ENCODE data around the gene PEBP1. TPM values are rescaled to one million over a fixed set of nuclear protein-coding genes. Genes with fewer than 3 reads are reported as not detected.

Gene PEBP1
- total RNA-seq, 1 experiment from 2014 or later = 320 TPM

- Histone ChIP-seq H3K4me1 (ENCODE audit: insufficient read depth, low read length) (no peaks in the 10 kb centered on the region; the same call in 1 of the 2 replicates), H3K23ac (ENCODE audit: insufficient read length, low read depth, low read length) (no peak overlapping the region), H4K8ac (replicated peaks; ENCODE audit: insufficient read length, low read depth, low read length) (no peak overlapping the region), H2BK5ac (ENCODE audit: insufficient read length, low read length) (no peak overlapping the region), H3K4ac (ENCODE audit: low read depth, low read length) (no peak overlapping the region), H3K18ac (ENCODE audit: insufficient read length, low read depth, low read length) (no peak overlapping the region), H2BK120ac (ENCODE audit: low read depth, low read length, poor library complexity, severe bottlenecking) (no peak overlapping the region), H3K9me3 (ENCODE audit: control insufficient read depth, low read depth, low read length) (no peaks in the 10 kb centered on the region), H2AFZ (ENCODE audit: low read length) (no peak overlapping the region), H3K9ac (ENCODE audit: extremely low read depth, insufficient read length, low read length) (no peak overlapping the region), H3K23me2 (ENCODE audit: insufficient read length, low read depth, low read length, poor library complexity, severe bottlenecking) (no peaks in the 10 kb centered on the region), H3T11ph (ENCODE audit: low read length) (no peak overlapping the region), H4K5ac (ENCODE audit: insufficient read length, low read depth, low read length) (no peak overlapping the region), H2BK12ac (ENCODE audit: insufficient read length, low read depth, low read length) (no peak overlapping the region), H4K91ac (ENCODE audit: insufficient read length, low read depth, low read length) (no peak overlapping the region), H3K27me3 (ENCODE audit: insufficient read depth, low read length) (no peaks in the 10 kb centered on the region), H4K20me1 (ENCODE audit: control insufficient read depth, insufficient read depth, insufficient read length) (no peaks in the 10 kb centered on the region), H2BK20ac (ENCODE audit: low read depth, low read length, poor library complexity, severe bottlenecking) (no peak overlapping the region), H3K79me2 (ENCODE audit: insufficient read depth, low read length) (no peaks in the 10 kb centered on the region), H3K56ac (ENCODE audit: insufficient read length, low read depth, low read length) (no peak overlapping the region), H3K14ac (ENCODE audit: insufficient read depth, low read length) (no peak overlapping the region), H3K27ac (ENCODE audit: insufficient read length, low read depth, low read length) (no peak overlapping the region), H2AK5ac (ENCODE audit: insufficient read length, low read length) (no peak overlapping the region), H3K79me1 (ENCODE audit: insufficient read depth, low read depth, low read length, poor library complexity, severe bottlenecking) (no peaks in the 10 kb centered on the region), H3K4me2 (ENCODE audit: insufficient read depth, insufficient read length, low read length) (no peak overlapping the region), H2BK15ac (ENCODE audit: low read depth, low read length) (no peak overlapping the region)
- no peak for TF ChIP-seq CTCF (conservative IDR thresholded peaks at IDR 0.05)
- H3K27ac Mint-ChIP-seq = no peak overlapping the region; a peak in 1 of 7 replicates
- H3K9me3 Mint-ChIP-seq = peaks cover 0 to 5% of the 10 kb centered on the region in 2 experiments; a peak in 1 of 5 replicates
- peaks cover 4 to 6% (median 5%) of the 10 kb centered on the region in 3 experiments; a peak in 4 of 7 replicates for H3K36me3 Mint-ChIP-seq (ENCODE audit: insufficient read depth in 1 of 3, low read depth in 3 of 3)
- H3K27me3 Mint-ChIP-seq (ENCODE audit: low read depth) = no peaks in the 10 kb centered on the region
- no peak overlapping the region for H3K4me3 Mint-ChIP-seq
- peaks cover 5% of the 10 kb centered on the region in 2 experiments for H3K4me1 Mint-ChIP-seq
- no peak for DNase-seq
- WGBS (ENCODE audit: extremely low coverage, insufficient read length, low lambda C conversion rate) = no CpG with 5 or more reads among the region's 13 CpGs
Measured at GRCh38 chr12:118126119-118126757, 9.7 kb upstream of the PEBP1 start.
